SK-N-SH treated with all-trans-retinoic acid at 6 μM for 48 hours (cell line): Measurements from ENCODE around the gene DRAP1.

ENCODE experiments used
- ATAC-seq: fragments of 200-7000 bp; cut with Tn5 transposase; 3 replicates; pipeline ENCODE4 v1.9.1; 2020; ENCODE audit warnings: mild to moderate bottlenecking, moderate library complexity
- BACH2 ChIP-seq: fragments of 250-450 bp; sonication (Bioruptor Pico); IDR thresholded peaks from 2 replicates; pipeline ENCODE4 v1.9.0; 2021; ENCODE audit warnings: mild to moderate bottlenecking, borderline replicate concordance
- CREB5 ChIP-seq: fragments of 250-450 bp; sonication (Bioruptor Pico); IDR thresholded peaks from 2 replicates; pipeline ENCODE4 v1.5.1; 2020; ENCODE audit warnings: low read depth, mild to moderate bottlenecking, moderate library complexity
- CSDC2 ChIP-seq: fragments of 250-450 bp; sonication (Bioruptor Pico); IDR thresholded peaks from 2 replicates; pipeline ENCODE4 v1.5.0; 2020; ENCODE audit warnings: mild to moderate bottlenecking, moderate library complexity
- CSRNP3 ChIP-seq: fragments of 250-450 bp; sonication (Bioruptor Pico); IDR thresholded peaks from 2 replicates; pipeline ENCODE4 v1.5.1; 2021; ENCODE audit warnings: mild to moderate bottlenecking, moderate library complexity
- ISL1 ChIP-seq: fragments of 250-450 bp; sonication (Bioruptor Pico); IDR thresholded peaks from 2 replicates; pipeline ENCODE4 v2.1.2; 2022; ENCODE audit warnings: mild to moderate bottlenecking, moderate library complexity
- OSR1 ChIP-seq: fragments of 250-450 bp; sonication (Bioruptor Pico); IDR thresholded peaks from 2 replicates; pipeline ENCODE4 v1.8.0; 2022; ENCODE audit warnings: moderate library complexity, mild to moderate bottlenecking, inconsistent platforms
- PATZ1 ChIP-seq: fragments of 250-450 bp; sonication (Bioruptor Pico); IDR thresholded peaks from 2 replicates; pipeline ENCODE4 v1.8.0; 2020; ENCODE audit warnings: mild to moderate bottlenecking, moderate library complexity, borderline replicate concordance
- PPARA ChIP-seq: fragments of 250-450 bp; sonication (Bioruptor Pico); IDR thresholded peaks from 2 replicates; pipeline ENCODE4 v1.5.0; 2020; ENCODE audit warnings: mild to moderate bottlenecking, borderline replicate concordance
- RARB ChIP-seq: fragments of 250-450 bp; sonication (Bioruptor Pico); IDR thresholded peaks from 2 replicates; pipeline ENCODE4 v1.8.0; 2021; ENCODE audit warnings: mild to moderate bottlenecking, moderate library complexity
- SNAI2 ChIP-seq: fragments of 250-450 bp; sonication (Bioruptor Pico); IDR thresholded peaks from 2 replicates; pipeline ENCODE4 v1.5.0; 2020; ENCODE audit warnings: mild to moderate bottlenecking, moderate library complexity
- TCF4 ChIP-seq: fragments of 250-450 bp; sonication (Bioruptor Pico); IDR thresholded peaks from 2 replicates; pipeline ENCODE4 v1.8.0; 2021; ENCODE audit warnings: mild to moderate bottlenecking, moderate library complexity, borderline replicate concordance
- TOX ChIP-seq: fragments of 250-450 bp; sonication (Bioruptor Pico); IDR thresholded peaks from 2 replicates; pipeline ENCODE4 v1.8.0; 2021; ENCODE audit warnings: mild to moderate bottlenecking, moderate library complexity, borderline replicate concordance
- TSHZ2 ChIP-seq: fragments of 250-450 bp; sonication (Bioruptor Pico); IDR thresholded peaks from 2 replicates; pipeline ENCODE4 v1.5.0; 2020; ENCODE audit warnings: mild to moderate bottlenecking, moderate library complexity
- ZC3H10 ChIP-seq: fragments of 250-450 bp; sonication (Bioruptor Pico); IDR thresholded peaks from 2 replicates; pipeline ENCODE4 v1.5.1; 2021; ENCODE audit warnings: mild to moderate bottlenecking, moderate library complexity
- ZFP3 ChIP-seq: fragments of 250-450 bp; sonication (Bioruptor Pico); IDR thresholded peaks from 2 replicates; pipeline ENCODE4 v1.5.0; 2020; ENCODE audit warnings: mild to moderate bottlenecking, moderate library complexity
- ZFP30 ChIP-seq: fragments of 450-650 bp; formaldehyde crosslinking; IDR thresholded peaks from 2 replicates; pipeline ENCODE4 v1.5.0; 2022; ENCODE audit warnings: mild to moderate bottlenecking, moderate library complexity
- ZNF565 ChIP-seq: fragments of 450-650 bp; formaldehyde crosslinking; conservative IDR thresholded peaks from 2 replicates; pipeline ENCODE4 v1.5.0; 2020; ENCODE audit warnings: low read depth, mild to moderate bottlenecking, moderate library complexity
- ZNF70 ChIP-seq: fragments of 450-650 bp; formaldehyde crosslinking; IDR thresholded peaks from 2 replicates; pipeline ENCODE4 v1.5.0; 2020; ENCODE audit warnings: mild to moderate bottlenecking, moderate library complexity
- ZNF8 ChIP-seq: fragments of 450-650 bp; formaldehyde crosslinking; IDR thresholded peaks from 2 replicates; pipeline ENCODE4 v1.5.0; 2020; ENCODE audit warnings: mild to moderate bottlenecking, moderate library complexity

The DRAP1 gene

GRCh38 chr11:65952052-65952521 is 32.9 kb downstream of the DRAP1 start:
- no peak for ATAC-seq
- no peak for TF ChIP-seq SNAI2
- TF ChIP-seq ZFP3 = no peak
- no peak for TF ChIP-seq TOX
- TF ChIP-seq ZFP30 (CRISPR knock-in tag) = no peak
- TF ChIP-seq TCF4 (CRISPR knock-in tag) = no peak
- no peak for TF ChIP-seq ZNF565 (CRISPR knock-in tag)
- no peak for TF ChIP-seq CSDC2 (CRISPR knock-in tag)
- no peak for TF ChIP-seq ZC3H10 (CRISPR knock-in tag)
- no peak for TF ChIP-seq CREB5
- TF ChIP-seq RARB (CRISPR knock-in tag) = no peak
- TF ChIP-seq TSHZ2 (CRISPR knock-in tag) = no peak

GRCh38 chr11:65953471-65953870 is 34.2 kb downstream of the DRAP1 start:
- TF ChIP-seq ZFP30 (CRISPR knock-in tag) (no peak), OSR1 (CRISPR knock-in tag) (no peak), PPARA (CRISPR knock-in tag) (no peak), ZC3H10 (CRISPR knock-in tag) (no peak), PATZ1 (CRISPR knock-in tag) (no peak), BACH2 (no peak), SNAI2 (no peak)
- TF ChIP-seq, all 23 proteins: peak for 0
- ATAC-seq = no peak

- no peak for TF ChIP-seq BACH2
- TF ChIP-seq CREB5 = no peak
- TF ChIP-seq PATZ1 (CRISPR knock-in tag) = no peak
- no peak for TF ChIP-seq ZNF8 (CRISPR knock-in tag)
- TF ChIP-seq CSRNP3 (CRISPR knock-in tag) = no peak
- TF ChIP-seq CSDC2 (CRISPR knock-in tag) = no peak
- no peak for TF ChIP-seq ISL1
- no peak for TF ChIP-seq ZNF565 (CRISPR knock-in tag)
- no peak for TF ChIP-seq OSR1 (CRISPR knock-in tag)
- TF ChIP-seq RARB (CRISPR knock-in tag) = no peak
- no peak for TF ChIP-seq TCF4 (CRISPR knock-in tag)
- TF ChIP-seq TOX = no peak
- TF ChIP-seq PPARA (CRISPR knock-in tag) = no peak
- TF ChIP-seq ZNF70 = no peak
- ATAC-seq = no peak
These were observed 35.5 kb downstream of the DRAP1 start for GRCh38 chr11:65954771-65955170.
